Measurements from ENCODE around the gene CTU1.

DNA sequence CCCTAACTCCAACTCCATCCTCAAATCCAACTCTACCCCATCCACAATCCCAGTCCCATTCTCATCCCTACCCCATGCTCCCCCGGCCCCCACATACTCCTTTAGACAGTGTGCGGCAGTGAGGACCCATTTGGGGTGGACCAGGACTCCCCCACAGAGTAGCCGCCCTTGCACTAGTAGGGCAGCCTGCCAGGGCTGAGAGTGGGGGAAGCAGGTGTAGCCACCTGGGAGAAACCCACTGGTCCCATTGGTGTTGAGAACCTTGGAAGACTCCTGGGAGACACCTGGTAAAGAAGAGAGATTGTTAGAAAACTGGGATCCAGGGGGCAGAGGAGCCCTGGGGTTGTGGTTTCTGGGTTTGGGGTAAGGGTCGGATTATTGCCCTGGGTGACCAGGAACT, 47.9 kb downstream of the CTU1 start:
- TF ChIP-seq, protein P1, sequence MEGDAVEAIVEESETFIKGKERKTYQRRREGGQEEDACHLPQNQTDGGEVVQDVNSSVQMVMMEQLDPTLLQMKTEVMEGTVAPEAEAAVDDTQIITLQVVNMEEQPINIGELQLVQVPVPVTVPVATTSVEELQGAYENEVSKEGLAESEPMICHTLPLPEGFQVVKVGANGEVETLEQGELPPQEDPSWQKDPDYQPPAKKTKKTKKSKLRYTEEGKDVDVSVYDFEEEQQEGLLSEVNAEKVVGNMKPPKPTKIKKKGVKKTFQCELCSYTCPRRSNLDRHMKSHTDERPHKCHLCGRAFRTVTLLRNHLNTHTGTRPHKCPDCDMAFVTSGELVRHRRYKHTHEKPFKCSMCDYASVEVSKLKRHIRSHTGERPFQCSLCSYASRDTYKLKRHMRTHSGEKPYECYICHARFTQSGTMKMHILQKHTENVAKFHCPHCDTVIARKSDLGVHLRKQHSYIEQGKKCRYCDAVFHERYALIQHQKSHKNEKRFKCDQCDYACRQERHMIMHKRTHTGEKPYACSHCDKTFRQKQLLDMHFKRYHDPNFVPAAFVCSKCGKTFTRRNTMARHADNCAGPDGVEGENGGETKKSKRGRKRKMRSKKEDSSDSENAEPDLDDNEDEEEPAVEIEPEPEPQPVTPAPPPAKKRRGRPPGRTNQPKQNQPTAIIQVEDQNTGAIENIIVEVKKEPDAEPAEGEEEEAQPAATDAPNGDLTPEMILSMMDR (IDR thresholded peaks at IDR 0.05; ENCODE audit: low read depth, low read length), result no peak
- TF ChIP-seq MYC (IDR thresholded peaks at IDR 0.05; ENCODE audit: low read depth, low read length) (no peak), POLR2A (IDR thresholded peaks at IDR 0.05; ENCODE audit: extremely low read depth, insufficient read length) (no peak)
- TF ChIP-seq, protein P2, sequence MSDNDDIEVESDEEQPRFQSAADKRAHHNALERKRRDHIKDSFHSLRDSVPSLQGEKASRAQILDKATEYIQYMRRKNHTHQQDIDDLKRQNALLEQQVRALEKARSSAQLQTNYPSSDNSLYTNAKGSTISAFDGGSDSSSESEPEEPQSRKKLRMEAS (IDR thresholded peaks at IDR 0.05; ENCODE audit: low read depth, low read length), result no peak
